Body of pancreas (tissue), 4 donors: ENCODE measurements around the gene C1RL.

Experiments
- CTCF ChIP-seq, 7 experiments: fragments of 450-650 bp in 4 of 7; fragments of 200-600 bp in 3 of 7; sonication (generic) in 3 of 7; IDR thresholded peaks; one replicate each; pipeline ENCODE4 v1.5.1; 2016 to 2019; ENCODE audit warnings: antibody characterized with exemption in 7 of 7
- POLR2A ChIP-seq, 3 donors: fragments of 450-650 bp; IDR thresholded peaks; one replicate each; pipeline ENCODE4 v1.6.1; 2016; ENCODE audit warnings: antibody characterized with exemption in 3 of 3, mild to moderate bottlenecking in 2 of 3

GRCh38 chr12:7107636-7108002 is 1.4 kb downstream of the C1RL start:
- TF ChIP-seq POLR2A (IDR thresholded peaks at IDR 0.05) (no peak), CTCF (IDR thresholded peaks at IDR 0.05) (no peak)
